ENCODE results near the gene MYH13. TPM values are rescaled to one million over a fixed set of nuclear protein-coding genes. Genes with fewer than 3 reads are reported as not detected.
"Not testable (repeated sequence)": the region's sequence is repeated elsewhere in the genome, so short reads cannot be mapped to it uniquely, and the experiment has no call there.

MYH13 gene
- total RNA-seq, 1 donor from 2014 or later: not detected

- no peak overlapping the region for H3K4me3 ChIP-seq (ENCODE audit: low read depth, low read length)
- no peak for DNase-seq (ENCODE audit: low read depth)
- TF ChIP-seq CTCF (conservative IDR thresholded peaks at IDR 0.05; ENCODE audit: low read depth, low read length): no peak
These were observed 78.6 kb downstream of the MYH13 start for GRCh38 chr17:10294180-10294579.

GRCh38 chr17:10292057-10292937, 80.5 kb downstream of the MYH13 start:
- H3K4me3 ChIP-seq (ENCODE audit: low read depth, low read length): no peak overlapping the region
- no peak for DNase-seq (ENCODE audit: low read depth)
- TF ChIP-seq CTCF (conservative IDR thresholded peaks at IDR 0.05; ENCODE audit: low read depth, low read length): no peak

DNA sequence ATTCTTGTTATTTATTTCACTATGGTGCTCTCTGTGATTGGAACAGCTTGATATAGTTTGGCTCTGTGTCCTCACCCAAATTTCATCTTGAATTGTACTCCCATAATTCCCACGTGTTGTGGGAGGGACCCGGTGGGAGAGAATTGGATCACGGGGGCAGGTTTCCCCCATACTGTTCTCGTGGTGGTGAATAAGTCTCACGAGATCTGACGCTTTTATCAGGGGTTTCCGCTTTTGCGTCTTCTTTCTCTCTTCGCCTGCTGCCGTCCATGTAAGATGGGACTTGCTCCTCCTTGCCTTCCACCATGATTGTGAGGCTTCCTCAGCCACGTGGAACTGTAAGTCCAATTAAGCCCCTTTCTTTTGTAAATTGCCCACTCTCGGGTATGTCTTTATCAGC, 81.2 kb downstream of the MYH13 start:
- not testable (repeated sequence) for H3K4me3 ChIP-seq (ENCODE audit: low read depth, low read length); DNase-seq (ENCODE audit: low read depth)

GRCh38 chr17:10290041-10290440, 82.8 kb downstream of the MYH13 start:
- no peak overlapping the region for H3K4me3 ChIP-seq (ENCODE audit: low read depth, low read length)
- TF ChIP-seq CTCF (conservative IDR thresholded peaks at IDR 0.05; ENCODE audit: low read depth, low read length): no peak
- no peak for DNase-seq (ENCODE audit: low read depth)

DNA sequence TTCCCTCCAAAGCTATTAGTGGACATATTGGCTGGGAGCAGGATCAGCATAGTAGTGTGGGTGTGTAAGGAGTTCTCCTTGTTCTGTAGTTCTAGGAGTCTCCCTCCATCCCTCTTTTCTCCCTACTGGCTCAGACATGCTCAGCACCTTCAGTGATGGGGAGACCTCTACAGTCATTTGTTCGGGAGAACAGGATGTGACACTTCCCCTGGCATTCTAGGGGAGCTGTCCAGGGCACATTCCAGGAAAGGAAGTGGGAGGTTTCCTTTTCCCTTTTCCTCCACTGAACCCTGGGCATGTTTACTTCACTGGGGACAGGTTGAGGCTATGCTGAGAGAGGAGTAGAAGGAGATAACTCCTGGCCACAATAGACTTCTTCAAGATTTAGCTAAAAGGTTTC, 86.5 kb downstream of the MYH13 start:
- no peak for TF ChIP-seq CTCF (conservative IDR thresholded peaks at IDR 0.05; ENCODE audit: low read depth, low read length)
- H3K4me3 ChIP-seq (ENCODE audit: low read depth, low read length): no peak overlapping the region
- no peak for DNase-seq (ENCODE audit: low read depth)

- no peak for DNase-seq (ENCODE audit: low read depth)
- TF ChIP-seq CTCF (conservative IDR thresholded peaks at IDR 0.05; ENCODE audit: low read depth, low read length): no peak
- H3K4me3 ChIP-seq (ENCODE audit: low read depth, low read length): no peak overlapping the region
These were observed 86.9 kb downstream of the MYH13 start for GRCh38 chr17:10285896-10286295.

- no peak overlapping the region for H3K4me3 ChIP-seq (ENCODE audit: low read depth, low read length)
- no peak for DNase-seq (ENCODE audit: low read depth)
- no peak for TF ChIP-seq CTCF (conservative IDR thresholded peaks at IDR 0.05; ENCODE audit: low read depth, low read length)
These were observed 92.7 kb downstream of the MYH13 start for GRCh38 chr17:10280068-10280467.

Measured in epithelial cell of proximal tubule (primary cell).